T-helper 2 cell (primary cell): ENCODE measurements around the gene VSX1.

Experiments used
- DNase-seq, 5 experiments: peaks; one replicate each; pipeline versions ENCODE4 v3.0.0 to v3.0.0-alpha.2; 2012 to 2022
- total RNA-seq, 2 donors: gene quantifications; one replicate each; lab custom pipeline; 2026; lab: John Stamatoyannopoulos, UW

Gene VSX1
- total RNA-seq, result 0 to 0.27 reads per million in 2 donors

- DNase-seq, result peak in 1 of 5 experiments; percentile 8
Observed at GRCh38 chr20:25081730-25082497, at the start of gene VSX1. Gene VSX1 (minus strand): TSS chr20:25082141. CDS start chr20:25082096, 45 bp downstream.

DNA sequence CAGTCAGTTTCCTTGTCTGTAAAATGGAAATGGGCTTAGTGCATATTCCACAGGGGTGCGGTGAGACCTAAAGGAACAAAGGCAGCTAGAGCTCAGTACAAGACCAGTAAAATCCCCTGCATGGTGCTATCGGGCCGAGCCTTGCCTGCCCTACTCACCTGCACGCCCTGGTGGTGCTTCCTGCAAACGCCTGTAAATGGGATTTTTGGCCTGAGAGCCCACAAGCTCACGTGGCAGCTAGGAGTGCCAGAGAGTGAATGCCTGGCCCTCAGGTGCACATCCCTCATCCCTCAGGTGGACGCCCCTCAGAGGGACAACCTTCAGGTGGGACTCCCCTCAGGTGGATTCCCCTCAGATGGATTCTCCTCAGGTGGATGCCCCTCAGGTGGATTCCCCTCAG, 48.0 kb upstream of the VSX1 start:
- no peak for DNase-seq

- no peak for DNase-seq
Observed at GRCh38 chr20:25129428-25129827, 47.5 kb upstream of the VSX1 start.

GRCh38 chr20:25128649-25129048, 46.7 kb upstream of the VSX1 start:
- DNase-seq, result no peak

DNA sequence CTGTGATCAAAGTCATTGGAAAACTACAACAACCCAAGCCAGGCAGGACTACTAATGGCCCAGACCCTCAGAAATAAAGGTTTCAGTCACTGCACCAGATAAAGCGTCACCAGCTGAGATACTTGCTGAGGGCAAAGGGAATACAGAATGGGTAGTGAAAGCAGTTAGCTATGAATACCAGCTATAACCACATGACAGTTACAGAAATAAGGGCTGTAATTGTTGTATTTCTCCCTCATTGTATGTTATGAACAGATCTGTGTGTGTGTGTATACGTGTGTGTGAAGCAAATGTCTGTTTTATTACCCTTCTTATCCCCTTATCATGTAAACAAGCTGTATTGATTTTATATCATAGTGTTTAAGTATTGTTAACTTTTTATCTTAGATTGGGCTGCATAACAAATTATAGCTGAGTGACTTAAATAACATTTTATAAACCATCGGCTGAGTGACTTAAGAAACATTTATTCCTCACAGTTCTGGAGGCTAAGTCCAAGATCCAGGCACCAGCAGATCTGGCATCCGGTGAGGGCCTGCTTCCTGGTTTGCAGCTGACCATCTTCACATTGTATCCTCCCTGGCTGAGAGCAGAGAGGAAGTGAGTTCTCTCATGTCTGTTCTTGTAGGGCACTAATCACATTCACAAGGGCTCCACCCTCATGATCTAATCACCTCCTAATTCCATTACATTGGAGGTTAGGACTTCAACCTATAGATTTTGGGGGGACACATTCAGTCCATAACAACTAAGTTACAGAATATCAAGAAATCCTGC, 46.0 kb upstream of the VSX1 start:
- DNase-seq, result no peak

DNA sequence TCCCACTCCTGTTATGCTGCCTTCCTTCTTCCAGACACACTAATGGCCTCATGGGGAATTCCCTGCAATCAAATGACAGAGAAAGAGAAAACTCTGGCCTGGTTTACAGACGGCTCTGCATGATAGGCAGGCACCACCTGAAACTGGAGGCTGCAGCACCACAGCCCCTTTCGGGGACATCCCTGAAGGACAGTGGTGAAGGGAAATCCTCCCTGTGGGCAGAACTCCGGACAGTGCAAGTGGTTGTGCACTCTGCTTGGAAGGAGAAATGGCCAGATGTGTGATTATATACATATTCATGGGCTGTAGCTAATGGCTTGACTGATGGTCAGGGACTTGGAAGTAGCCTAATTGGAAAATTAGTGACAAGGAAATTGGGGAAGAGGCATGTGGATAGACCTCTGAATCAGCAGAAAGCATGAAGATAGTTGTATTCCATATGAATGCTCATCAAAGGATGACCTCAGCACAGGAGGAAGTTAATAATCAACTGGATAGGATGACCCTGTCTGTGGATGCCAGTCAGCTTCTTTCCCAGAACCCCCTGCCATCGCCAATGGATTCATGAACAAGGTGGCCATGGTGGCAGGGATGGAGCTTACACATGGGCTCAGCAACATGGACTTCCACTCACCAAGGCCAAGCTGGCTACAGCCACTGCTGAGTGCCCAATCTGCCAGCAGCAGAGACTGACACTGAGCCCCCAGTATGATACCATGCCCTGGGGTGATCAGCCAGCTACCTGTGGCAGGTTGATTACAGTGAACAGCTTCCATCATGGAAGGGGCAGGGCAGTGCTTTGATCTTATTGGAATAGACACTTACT, 44.5 kb upstream of the VSX1 start:
- DNase-seq, result no peak

DNA sequence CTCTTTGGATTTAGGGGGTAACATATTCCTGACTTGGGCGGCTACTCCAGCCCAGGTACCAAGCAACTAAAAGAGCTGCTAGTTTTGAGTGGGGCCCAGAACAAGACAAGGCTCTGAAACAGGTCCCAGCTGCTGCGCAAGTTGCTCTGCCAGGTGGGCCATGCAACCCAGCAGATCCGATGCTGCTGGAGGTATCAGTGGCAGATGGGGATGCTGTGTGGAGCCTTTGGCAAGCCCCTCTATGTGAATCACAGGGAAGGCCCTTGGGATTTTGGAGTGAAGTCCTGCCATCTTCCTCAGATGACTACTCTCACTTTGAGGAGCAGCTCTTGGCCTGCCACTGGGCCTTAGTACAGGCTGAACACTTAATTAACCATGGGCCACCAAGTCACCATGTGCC, 43.7 kb upstream of the VSX1 start:
- no peak for DNase-seq

DNA sequence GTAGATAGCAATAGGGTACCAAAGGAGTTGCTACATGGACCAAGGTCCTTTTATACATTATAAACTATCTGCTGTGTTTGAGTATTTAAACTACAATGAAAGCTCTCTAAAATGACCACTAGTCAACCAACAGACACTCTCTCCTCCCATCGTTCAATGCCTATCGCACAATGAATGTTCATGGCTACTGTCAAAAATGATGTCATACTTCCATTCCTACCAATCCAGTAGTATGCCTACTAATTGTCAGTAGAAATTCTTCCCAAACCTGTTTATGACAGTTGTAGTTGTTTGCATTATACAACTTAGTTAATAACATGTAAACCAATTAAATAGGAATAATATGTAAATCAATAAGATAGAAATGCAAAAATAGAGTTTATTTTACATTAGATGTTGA, 39.0 kb upstream of the VSX1 start:
- DNase-seq, result no peak

GRCh38 chr20:25120457-25120856, 38.5 kb upstream of the VSX1 start:
- DNase-seq, result no peak

GRCh38 chr20:25118529-25118928, 36.6 kb upstream of the VSX1 start:
- DNase-seq, result no peak

- no peak for DNase-seq
Observed at GRCh38 chr20:25117990-25118389, 36.0 kb upstream of the VSX1 start.

GRCh38 chr20:25116739-25117458, 35.0 kb upstream of the VSX1 start:
- no peak for DNase-seq

- DNase-seq, result no peak
Observed at GRCh38 chr20:25103526-25103925, 21.6 kb upstream of the VSX1 start.

DNA sequence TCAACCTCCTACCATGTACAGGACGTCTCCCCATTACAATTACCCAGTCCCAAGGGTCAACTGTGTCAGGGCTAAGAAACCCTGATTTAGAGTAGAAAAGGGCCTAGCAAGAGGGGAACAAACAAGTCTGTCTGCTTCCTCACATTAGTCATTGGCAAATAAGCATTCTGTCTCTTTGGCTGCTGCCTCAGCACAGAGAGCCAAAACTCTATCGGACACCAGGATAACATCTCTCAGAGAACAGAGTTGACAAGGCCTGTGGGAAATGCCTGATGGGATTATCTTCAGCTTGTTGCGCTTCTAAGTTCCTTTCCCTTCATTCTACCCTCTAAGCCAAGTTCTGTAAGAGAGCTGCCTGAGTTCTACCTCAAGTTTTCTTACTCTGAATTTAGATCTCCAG, 19.0 kb upstream of the VSX1 start:
- no peak for DNase-seq

DNA sequence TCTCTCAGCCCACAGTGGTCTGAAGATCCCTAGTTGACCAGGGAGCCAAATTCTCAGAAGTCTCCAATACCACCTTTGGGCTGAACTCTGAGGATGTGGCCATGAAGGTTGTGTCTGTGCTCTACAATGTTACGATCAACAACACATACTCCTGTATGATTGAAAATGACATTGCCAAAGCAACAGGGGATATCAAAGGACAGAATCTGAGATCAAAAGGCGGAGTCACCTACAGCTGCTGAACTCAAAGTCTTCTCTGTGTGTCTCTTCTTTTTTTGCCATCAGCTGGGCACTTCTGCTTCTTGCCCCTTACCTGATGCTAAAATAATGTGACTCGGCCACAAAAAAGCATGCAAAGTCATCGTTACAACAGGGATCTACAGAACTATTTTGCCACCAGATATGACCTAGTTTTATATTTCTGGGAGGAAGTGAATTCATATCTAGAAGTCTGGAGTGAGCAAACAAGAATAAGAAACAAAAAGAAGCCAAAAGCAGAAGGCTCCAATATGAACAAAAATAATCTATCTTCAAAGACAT, 17.7 kb upstream of the VSX1 start:
- peak in 1 of 5 experiments; percentile 37 for DNase-seq

- DNase-seq, result no peak
Observed at GRCh38 chr20:25097498-25097897, 15.6 kb upstream of the VSX1 start.

DNA sequence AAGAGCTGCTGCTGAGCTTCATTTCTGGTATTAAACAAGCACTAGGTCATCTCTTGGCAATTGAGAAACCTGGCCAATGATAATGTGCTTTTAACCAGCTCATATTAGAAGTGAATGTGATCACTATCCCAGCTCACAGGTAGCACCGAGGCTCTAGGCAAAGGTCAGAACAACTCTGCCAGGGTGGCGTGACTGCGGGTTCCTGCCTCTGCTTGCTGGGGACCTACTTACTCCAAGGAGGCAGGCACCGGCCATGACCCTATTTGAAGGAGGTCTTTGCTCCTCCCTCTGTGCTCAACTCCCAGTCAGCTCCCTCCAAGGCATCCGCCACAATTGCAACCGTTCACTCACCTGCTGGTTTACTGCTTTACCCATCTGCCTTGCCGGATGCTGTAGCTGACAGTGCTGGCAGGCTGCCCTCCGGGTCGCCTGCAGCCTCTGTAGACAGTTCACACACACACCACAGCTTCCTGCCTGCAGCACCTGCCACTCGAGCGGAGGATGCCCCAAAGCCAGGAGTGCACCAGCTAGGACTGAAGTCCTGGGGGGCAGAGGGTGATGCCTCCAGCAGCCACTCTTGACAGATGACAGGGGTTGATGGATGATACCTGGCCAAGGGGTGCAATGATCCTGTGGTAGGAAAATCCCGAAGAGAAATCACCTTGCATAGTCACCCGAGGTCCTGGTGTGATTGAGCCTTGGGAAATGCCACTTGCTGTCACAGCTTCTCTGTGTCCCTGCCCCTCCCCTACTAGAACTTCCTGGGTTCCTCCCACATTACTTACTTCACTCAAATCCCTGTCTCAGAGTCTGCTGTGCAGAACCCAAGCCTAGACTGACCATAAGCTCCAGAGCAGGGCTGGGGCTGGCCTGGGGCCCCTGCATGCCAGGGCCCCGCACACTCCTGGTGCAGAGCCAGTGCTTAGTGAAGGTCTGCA, 8.8 kb upstream of the VSX1 start:
- DNase-seq, result peak in 3 of 5 experiments; percentile 52 to 97 (median 87)

DNA sequence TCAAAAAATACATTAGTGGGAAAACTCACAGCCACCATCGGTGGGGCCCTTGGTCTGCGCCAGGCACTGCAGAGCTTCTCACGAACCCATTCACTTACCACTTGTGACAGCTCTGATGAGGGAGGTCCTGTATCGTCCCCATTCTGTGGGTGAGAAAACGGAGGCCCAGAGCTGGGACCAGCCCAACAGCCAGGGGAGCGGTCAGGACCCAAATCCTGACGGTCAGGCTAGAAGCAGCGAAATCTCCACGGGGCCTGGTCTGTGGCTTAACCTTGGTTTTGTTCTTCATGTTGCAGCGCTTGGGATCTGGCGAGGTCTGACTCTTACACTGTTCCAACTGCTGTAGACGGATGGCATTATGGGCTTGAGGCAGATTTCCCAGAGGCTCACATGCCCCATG, 7.7 kb upstream of the VSX1 start:
- no peak for DNase-seq

GRCh38 chr20:25089096-25089495, 7.2 kb upstream of the VSX1 start:
- DNase-seq, result no peak

DNA sequence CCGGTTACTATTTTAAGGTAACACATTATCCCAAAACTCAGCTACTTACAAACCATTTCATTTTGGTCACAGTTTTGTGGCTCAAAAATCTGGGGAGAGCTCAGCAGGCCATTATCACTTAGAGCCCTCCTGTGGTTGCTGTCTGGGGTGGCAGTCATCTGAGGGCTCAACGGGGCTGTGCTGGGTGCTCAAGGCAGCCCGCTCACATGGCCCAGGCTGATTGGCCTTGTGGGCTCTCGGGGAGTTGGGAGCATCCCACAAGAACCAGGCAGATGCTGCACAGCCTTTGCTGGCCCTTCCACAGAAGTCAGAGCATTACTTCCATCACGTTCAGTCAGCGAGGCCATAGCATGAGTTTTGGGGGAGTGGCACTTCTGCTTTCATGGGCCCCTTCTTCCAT, 6.3 kb upstream of the VSX1 start:
- DNase-seq, result no peak
